ENCODE data around the gene SPIRE2. TPM values are rescaled to one million over a fixed set of nuclear protein-coding genes. Genes with fewer than 3 reads are reported as not detected.
A peak's percentile ranks its signal among the peaks of the same experiment; 100 is the strongest.

The SPIRE2 gene
- total and polyA plus RNA-seq, 2 of the 13 experiments (the other 11 are each of a cell fraction or from before 2014, with no cell fraction given), result 13.3 to 37.5 TPM

DNA sequence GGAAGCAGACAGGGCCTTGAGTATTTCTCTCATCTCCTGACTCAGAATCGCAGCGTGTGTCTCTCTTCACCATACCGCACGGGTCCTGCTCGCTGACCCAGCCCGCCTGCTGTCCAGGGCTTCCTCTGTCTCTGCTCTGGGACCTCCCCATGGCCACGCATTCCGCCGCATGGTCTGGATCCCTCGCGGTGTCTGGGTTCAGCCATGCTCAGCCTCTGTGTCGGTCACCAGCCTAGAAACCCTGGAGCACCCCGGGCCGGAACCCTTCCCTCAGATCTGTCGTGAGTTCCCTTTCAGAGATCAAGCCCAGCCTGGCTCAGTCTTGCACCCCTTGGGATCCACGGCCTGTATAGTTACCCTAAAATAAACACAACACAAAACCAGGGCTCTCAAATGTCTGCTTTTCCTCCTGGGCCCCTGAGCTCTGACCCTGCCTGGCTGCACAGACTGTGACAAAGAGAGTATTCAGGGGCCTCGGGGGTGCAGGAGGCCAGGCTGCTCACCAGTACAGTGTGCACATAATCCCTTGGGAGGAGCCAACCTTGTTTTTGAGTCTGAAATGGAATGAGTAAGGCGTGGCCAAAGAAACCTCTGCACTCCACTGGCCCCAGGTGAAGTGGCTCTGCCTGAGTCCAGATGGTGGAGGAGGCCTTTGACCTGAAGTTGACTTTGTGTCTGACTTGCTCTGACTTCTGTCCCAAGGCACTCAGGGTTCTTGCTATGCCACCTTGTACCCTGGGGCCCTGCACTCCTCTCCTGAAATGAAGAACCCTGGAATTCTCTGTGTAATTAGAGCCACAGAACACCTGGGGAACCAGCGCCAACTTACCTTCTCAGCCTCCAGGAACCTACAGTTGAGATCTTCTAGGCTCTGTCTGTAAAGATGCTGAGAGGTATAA is 5.8 kb upstream of the SPIRE2 start (continued):
- TF ChIP-seq PRDM10 (CRISPR knock-in tag; IDR thresholded peaks at IDR 0.05; ENCODE audit: low read depth) (peak; percentile 87), NFRKB (IDR thresholded peaks at IDR 0.05) (no peak), SMARCE1 (IDR thresholded peaks at IDR 0.05; ENCODE audit: borderline replicate concordance) (no peak), ZNF646 (CRISPR knock-in tag; IDR thresholded peaks at IDR 0.05) (no peak; the same call in 1 of the 2 replicates), PAXIP1 (CRISPR knock-in tag; conservative IDR thresholded peaks at IDR 0.05) (peak; percentile 100)
- TF ChIP-seq, protein P1, sequence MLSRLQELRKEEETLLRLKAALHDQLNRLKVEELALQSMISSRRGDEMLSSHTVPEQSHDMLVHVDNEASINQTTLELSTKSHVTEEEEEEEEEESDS (CRISPR knock-in tag; IDR thresholded peaks at IDR 0.05; ENCODE audit: borderline replicate concordance), result peak; percentile 86
- TF ChIP-seq, protein P2, sequence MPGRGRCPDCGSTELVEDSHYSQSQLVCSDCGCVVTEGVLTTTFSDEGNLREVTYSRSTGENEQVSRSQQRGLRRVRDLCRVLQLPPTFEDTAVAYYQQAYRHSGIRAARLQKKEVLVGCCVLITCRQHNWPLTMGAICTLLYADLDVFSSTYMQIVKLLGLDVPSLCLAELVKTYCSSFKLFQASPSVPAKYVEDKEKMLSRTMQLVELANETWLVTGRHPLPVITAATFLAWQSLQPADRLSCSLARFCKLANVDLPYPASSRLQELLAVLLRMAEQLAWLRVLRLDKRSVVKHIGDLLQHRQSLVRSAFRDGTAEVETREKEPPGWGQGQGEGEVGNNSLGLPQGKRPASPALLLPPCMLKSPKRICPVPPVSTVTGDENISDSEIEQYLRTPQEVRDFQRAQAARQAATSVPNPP (CRISPR knock-in tag; IDR thresholded peaks at IDR 0.05), result peak; percentile 98

Data from HepG2 (cell line).